Measurements from ENCODE around the gene L1CAM.
"Not testable (repeated sequence)": the region's sequence is repeated elsewhere in the genome, so short reads cannot be mapped to it uniquely, and the experiment has no call there.

Gene L1CAM

DNA sequence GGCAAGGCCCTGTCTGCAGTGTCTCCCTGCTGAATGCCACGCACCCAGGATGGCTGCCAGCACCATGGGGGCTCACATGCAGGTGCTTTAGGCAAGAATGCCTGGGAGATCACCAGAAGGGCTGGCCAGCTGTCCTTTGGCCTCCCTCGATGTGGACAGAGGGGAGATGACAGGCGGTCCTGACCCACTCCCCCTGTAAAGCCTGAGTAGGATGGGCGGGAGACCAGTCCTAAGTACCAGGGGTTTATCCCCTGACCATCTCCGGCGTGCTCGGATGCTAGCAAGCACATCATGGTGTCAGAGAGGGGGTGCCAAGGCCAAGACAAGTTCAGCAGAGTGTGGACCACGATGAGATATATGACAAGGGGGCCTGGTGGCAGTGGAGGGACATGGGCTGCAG lies 60.9 kb downstream of the L1CAM start:
- DNase-seq, result no peak

- DNase-seq, result no peak
Observed at GRCh38 chrX:153824348-153824747, 61.6 kb downstream of the L1CAM start.

- no peak for DNase-seq
Observed at GRCh38 chrX:153821066-153821465, 64.9 kb downstream of the L1CAM start.

DNA sequence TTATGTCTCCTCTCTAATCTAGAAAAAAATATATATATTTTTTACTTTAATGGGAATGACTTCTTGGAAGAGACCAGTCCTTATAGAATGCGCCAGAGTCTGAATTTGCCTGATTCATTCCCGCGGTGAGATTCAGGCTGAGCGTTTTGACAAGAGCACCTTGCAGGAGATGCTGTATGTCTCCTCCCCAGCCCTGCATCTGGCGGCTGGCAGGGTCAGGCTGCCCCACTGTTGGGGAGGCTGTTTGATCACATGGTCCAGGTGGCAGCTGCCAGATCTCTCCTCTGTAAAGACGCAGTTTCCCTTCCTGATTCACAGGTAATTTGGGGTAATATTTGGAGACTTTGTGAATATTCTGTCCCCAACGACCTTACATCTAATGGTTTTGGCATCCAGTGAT lies 65.4 kb downstream of the L1CAM start:
- peak; percentile 6 to 10 for DNase-seq

GRCh38 chrX:153819384-153820040 lies 66.5 kb downstream of the L1CAM start:
- DNase-seq, result no peak

- peak in 1 of 2 experiments; percentile 39 for DNase-seq
Observed at GRCh38 chrX:153818571-153819383, 67.2 kb downstream of the L1CAM start.

DNA sequence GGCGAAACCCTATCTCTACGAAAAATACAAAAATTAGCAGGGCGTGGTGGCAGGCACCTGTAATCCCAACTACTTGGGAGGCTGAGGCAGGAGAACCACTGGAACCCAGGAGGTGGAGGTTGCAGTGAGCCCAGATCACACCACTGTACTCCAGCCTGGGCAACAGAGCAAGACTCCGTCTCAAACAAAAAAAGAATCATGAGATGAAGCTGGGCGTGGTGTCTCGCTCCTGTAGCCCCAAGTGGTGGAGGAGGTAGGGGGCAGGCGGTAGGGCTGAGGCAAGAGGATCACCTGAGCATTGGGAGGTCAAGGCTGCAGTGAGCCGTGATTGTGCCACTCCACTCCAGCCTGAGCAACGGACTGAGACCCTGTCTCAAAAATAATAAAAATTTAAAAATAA lies 67.9 kb downstream of the L1CAM start:
- not testable (repeated sequence) for DNase-seq

- DNase-seq, result no peak
Observed at GRCh38 chrX:153816831-153817690, 68.9 kb downstream of the L1CAM start.

GRCh38 chrX:153814591-153815315 lies 71.2 kb downstream of the L1CAM start:
- no peak for DNase-seq

DNA sequence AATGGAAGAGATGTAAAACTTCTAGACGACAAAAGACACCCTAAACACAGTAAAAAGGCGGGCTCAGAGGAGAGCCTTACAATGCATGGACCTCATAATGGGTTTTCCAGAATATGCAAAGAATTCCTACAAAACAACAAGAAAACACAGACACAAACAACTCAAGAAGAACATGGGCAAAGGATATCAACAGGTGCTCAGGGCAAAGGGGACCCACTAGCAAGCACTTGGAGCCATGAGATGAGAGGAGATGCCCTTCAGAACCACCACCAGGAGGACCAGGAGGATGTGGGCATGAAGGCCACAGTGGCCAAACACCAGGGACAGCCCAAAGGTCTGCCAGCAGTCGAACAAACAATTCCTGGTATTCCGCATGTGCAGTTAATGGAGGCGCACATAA lies 72.8 kb downstream of the L1CAM start:
- DNase-seq, result no peak

- DNase-seq, result no peak
Observed at GRCh38 chrX:153812220-153812619, 73.8 kb downstream of the L1CAM start.

All from SHP77 (cell line).